Gastrocnemius medialis (tissue), 4 donors: ENCODE measurements around the gene FGFR3. TPM values are rescaled to one million over a fixed set of nuclear protein-coding genes. Genes with fewer than 3 reads are reported as not detected.

Experiments used
- ATAC-seq, 2 donors: fragments of 150-250 bp; one replicate each; pipeline ENCODE4 v1.9.1; 2016
- DNase-seq, 2 donors: peaks; one replicate each; pipeline ENCODE4 v3.0.0-alpha.2; 2019
- H3K27ac ChIP-seq, 4 donors: fragments of 200-600 bp; sonication (generic); 1 replicate in 1 of 4; 2 replicates in 3 of 4; pipeline ENCODE4 v1.5.1; 2016 to 2018; ENCODE audit warnings: mild to moderate bottlenecking in 2 of 4, moderate library complexity in 1 of 4
- H3K27me3 ChIP-seq, 3 donors: fragments of 200-600 bp; sonication (generic) in 2 of 3; 1 replicate in 1 of 3; 2 replicates in 2 of 3; pipeline versions ENCODE4 v1.5.1 to v1.6.0; 2016 to 2019; ENCODE audit warnings: mild to moderate bottlenecking in 1 of 3, moderate library complexity in 1 of 3
- H3K36me3 ChIP-seq, 2 donors: fragments of 200-600 bp; sonication (generic) in 1 of 2; one replicate each; pipeline ENCODE4 v1.5.1; 2017 to 2018
- H3K4me1 ChIP-seq, 2 donors: fragments of 200-600 bp; sonication (generic) in 1 of 2; one replicate each; pipeline ENCODE4 v1.5.1; 2016 to 2017; ENCODE audit warnings: mild to moderate bottlenecking in 2 of 2
- H3K4me3 ChIP-seq, 4 donors: fragments of 200-600 bp; sonication (generic) in 3 of 4; 1 replicate in 1 of 4; 2 replicates in 3 of 4; pipeline ENCODE4 v1.5.1; 2016 to 2019; ENCODE audit warnings: mild to moderate bottlenecking in 2 of 4
- H3K9me3 ChIP-seq, 3 donors: fragments of 200-600 bp; sonication (generic) in 2 of 3; 1 replicate in 1 of 3; 2 replicates in 2 of 3; pipeline ENCODE4 v1.5.1; 2016 to 2019
- POLR2A ChIP-seq, 2 donors: fragments of 450-650 bp; IDR thresholded peaks; one replicate each; pipeline ENCODE4 v1.6.1; 2017; ENCODE audit warnings: antibody characterized with exemption in 2 of 2, mild to moderate bottlenecking in 2 of 2, moderate library complexity in 2 of 2
- in situ Hi-C, 4 donors: fragments of 200-750 bp; cut with MboI; loops; one replicate each; pipeline versions ENCODE4 v1.15.0 to v1.8.0; 2017; ENCODE audit warnings: low sequenced_read_pairs in 4 of 4
- intact Hi-C: fragments of 100-400 bp; cut with DNase I; formaldehyde crosslinking; loops from one replicate; pipeline ENCODE4 v1.15.1; 2023; ENCODE audit warnings: low total_unique reads
- total RNA-seq, 4 donors: library from RNA; depleted of rRNA; stranded (reverse); fragments of >200 nt; gene quantifications; one replicate each; pipeline versions ENCODE4 v1.1.0 to v1.2.3, GENCODE V29; 2016
- TF ChIP-seq, protein P1 (sequence below), 5 experiments: fragments of 450-650 bp in 3 of 5; fragments of 200-600 bp in 2 of 5; sonication (generic) in 2 of 5; IDR thresholded peaks in 4 of 5; conservative IDR thresholded peaks in 1 of 5; 1 replicate in 4 of 5; 2 replicates in 1 of 5; pipeline ENCODE4 v1.5.1; 2016 to 2019; ENCODE audit warnings: antibody characterized with exemption in 5 of 5, mild to moderate bottlenecking in 3 of 5, moderate library complexity in 3 of 5

Gene FGFR3
- total RNA-seq, 4 donors from 2014 or later, result 0.15 to 0.51 (median 0.18) TPM; not detected in 1

DNA sequence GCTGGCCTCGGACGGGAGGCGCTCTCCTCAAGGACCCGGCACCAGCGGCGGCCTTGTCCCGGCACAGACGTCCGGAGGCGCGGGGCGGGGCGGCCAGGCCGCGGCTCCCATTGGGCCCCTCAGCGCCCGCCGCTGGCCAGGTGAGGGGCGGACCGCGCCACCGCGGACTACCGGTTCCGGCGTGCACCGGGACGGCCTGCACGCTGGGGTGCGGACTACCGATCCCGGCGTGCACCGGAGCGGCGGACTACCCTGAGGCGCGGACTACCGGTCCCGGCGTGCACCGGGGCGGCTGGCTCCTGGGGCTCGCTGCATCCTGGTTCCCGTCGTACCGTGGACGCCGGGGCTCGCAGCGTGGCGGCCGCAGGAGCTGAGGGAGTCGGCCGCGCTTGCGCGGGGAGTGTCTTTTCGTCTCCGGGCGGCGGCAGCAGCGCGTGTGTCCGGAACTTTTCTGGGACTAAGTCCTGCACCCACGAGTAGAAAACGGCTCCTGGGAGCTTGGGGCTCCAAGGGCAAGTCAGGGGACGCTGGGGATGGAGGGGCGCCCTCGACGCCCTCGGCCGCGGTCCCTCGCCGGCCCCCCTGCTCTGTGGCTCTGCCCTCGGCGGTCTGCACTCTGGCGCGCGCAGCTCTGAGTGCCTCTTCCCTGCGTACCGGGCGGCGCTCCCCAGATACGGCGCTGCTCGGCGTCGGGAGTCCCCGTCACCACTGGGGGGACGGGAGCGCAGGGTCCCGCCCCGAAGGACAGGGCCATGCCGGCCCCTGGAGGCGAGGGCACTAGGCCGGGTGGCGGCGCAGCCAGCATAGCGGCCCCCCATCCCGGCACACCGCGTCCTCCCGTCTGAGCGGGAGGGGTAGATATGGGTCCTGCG lies 63.2 kb downstream of the FGFR3 start, which contains the start of gene LETM1:
Gene LETM1 (minus strand): TSS at position 86 of the 872 bp plus-strand sequence. CDS start 206 bp downstream, outside the sequence.
- in situ Hi-C loops (no loop called here), intact Hi-C loops (loop anchor here (1.0 to 10.0 kb wide), 8 partner anchors 14 to 1438 kb away; partner anchors contain the start of genes CTBP1, RGS12, SLBP and TACC3)
- Histone ChIP-seq H3K4me1 (peaks cover 31 to 42% of the 10 kb centered on the region in 2 donors), H3K9me3 (no peaks in the 10 kb centered on the region), H3K36me3 (no peaks in the 10 kb centered on the region), H3K4me3 (peak within 1 kb of the TSS; percentile 63 to 98 (median 78)), H3K27ac (peak within 1 kb of the TSS; percentile 72 to 94 (median 83)), H3K27me3 (no peaks in the 10 kb centered on the region)
- peak; percentile 93 to 95 for DNase-seq
- TF ChIP-seq, protein P1, sequence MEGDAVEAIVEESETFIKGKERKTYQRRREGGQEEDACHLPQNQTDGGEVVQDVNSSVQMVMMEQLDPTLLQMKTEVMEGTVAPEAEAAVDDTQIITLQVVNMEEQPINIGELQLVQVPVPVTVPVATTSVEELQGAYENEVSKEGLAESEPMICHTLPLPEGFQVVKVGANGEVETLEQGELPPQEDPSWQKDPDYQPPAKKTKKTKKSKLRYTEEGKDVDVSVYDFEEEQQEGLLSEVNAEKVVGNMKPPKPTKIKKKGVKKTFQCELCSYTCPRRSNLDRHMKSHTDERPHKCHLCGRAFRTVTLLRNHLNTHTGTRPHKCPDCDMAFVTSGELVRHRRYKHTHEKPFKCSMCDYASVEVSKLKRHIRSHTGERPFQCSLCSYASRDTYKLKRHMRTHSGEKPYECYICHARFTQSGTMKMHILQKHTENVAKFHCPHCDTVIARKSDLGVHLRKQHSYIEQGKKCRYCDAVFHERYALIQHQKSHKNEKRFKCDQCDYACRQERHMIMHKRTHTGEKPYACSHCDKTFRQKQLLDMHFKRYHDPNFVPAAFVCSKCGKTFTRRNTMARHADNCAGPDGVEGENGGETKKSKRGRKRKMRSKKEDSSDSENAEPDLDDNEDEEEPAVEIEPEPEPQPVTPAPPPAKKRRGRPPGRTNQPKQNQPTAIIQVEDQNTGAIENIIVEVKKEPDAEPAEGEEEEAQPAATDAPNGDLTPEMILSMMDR (IDR thresholded peaks at IDR 0.05 in 4 of 5, conservative IDR thresholded peaks at IDR 0.05 in 1 of 5), result peak in 3 of 5 experiments; percentile 4 to 32 (median 10)
- TF ChIP-seq POLR2A (IDR thresholded peaks at IDR 0.05), result peak; percentile 70 to 78
- peak; percentile 82 to 89 for ATAC-seq

DNA sequence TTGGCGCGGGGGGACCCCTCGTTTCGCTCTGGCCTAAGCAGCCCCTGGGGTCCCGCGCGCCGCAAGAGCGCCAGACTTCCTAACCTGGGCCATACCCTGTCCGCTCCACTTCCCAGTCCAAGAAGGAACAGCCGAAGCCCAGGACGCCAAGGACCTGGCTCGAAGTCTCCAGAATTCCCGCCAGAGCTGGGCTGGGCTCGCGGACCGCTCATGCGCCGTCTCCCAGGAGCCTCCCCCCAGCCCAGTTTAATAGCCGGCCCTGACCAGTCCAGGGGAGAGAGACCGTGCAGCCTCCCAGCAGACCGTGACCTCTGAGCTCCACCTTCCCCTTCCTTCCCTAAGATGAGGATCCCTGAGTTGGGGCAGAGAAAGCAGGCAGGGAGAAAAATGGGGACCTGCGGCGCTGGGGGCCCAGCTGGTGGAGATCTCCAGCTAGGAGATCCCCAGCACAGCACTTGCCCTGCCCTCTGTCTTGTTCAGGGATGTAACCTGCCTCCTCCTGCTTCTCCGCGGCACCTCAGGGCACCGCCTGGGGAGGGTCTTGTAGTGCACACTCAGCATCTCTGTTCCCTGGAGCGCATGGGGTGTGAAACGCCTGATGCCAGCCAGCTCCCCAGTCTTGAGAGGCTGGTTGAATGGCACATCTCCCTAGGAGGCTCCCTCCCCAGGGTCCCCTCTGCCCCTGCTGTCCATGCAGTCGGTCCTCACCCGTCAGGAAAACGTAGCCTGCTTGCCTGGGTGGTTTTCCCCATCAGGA lies 64.0 kb downstream of the FGFR3 start:
- TF ChIP-seq, protein P1 (IDR thresholded peaks at IDR 0.05 in 4 of 5, conservative IDR thresholded peaks at IDR 0.05 in 1 of 5), result no peak

DNA sequence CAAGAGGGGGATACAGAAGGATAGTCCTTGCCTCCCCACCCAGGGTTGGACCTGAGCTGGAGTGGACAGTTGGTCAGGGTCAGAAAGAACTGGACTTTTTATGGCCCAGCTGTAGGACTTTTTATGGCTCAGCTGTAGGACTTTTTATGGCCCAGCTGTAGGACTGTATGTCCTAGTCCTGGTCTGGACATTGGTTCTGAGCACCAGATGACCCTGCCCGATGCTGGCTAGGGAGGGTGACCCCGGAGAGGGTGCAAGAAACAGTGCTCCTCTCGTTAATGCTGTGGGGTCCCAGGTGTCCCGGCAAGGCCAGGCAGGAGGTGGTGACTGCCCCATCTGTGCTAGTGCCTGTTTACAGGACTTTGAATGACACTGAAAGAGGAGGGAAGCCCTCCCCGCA lies 64.8 kb downstream of the FGFR3 start:
- DNase-seq (no peak), ATAC-seq (no peak)
- peaks cover 19 to 28% of the 10 kb centered on the region in 2 donors for H3K4me1 ChIP-seq
- H3K36me3 ChIP-seq, result no peaks in the 10 kb centered on the region
- H3K4me3 ChIP-seq, result no peak overlapping the region
- TF ChIP-seq POLR2A (IDR thresholded peaks at IDR 0.05), result no peak
- intact Hi-C loops (loop anchor here (2.0 to 10.0 kb wide), 6 partner anchors 39 to 1437 kb away; partner anchors contain the start of genes CTBP1, RGS12, SLBP and UVSSA), in situ Hi-C loops (no loop called here)
- H3K27ac ChIP-seq, result no peak overlapping the region
- H3K9me3 ChIP-seq, result no peaks in the 10 kb centered on the region
- peaks cover 0 to 9% (median 7%) of the 10 kb centered on the region in 3 donors for H3K27me3 ChIP-seq

More for the DNA sequence above, 64.0 kb downstream of the FGFR3 start:
- H3K27ac ChIP-seq, result peak overlapping the region; percentile 72 to 94 (median 83)
- peaks cover 0 to 2% (median 2%) of the 10 kb centered on the region in 3 donors for H3K27me3 ChIP-seq
- intact Hi-C loops (loop anchor here (1.0 to 10.0 kb wide), 8 partner anchors 13 to 1438 kb away; partner anchors contain the start of genes CTBP1, RGS12, SLBP and TACC3), in situ Hi-C loops (no loop called here)
- no peaks in the 10 kb centered on the region for H3K9me3 ChIP-seq
- ATAC-seq, result no peak
- H3K4me3 ChIP-seq, result peak overlapping the region; percentile 63 to 98 (median 78)
- H3K36me3 ChIP-seq, result no peaks in the 10 kb centered on the region
- no peak for DNase-seq
- H3K4me1 ChIP-seq, result peaks cover 23 to 34% of the 10 kb centered on the region in 2 donors

Other genes with a start within 250 kb of the FGFR3 start
- 1 to 10 TPM; 1.8 to 5.2 (median 2.8) TPM for gene FAM53A, start 109.0 kb upstream of the FGFR3 start, total RNA-seq
- 10 to 100 TPM; 17.0 to 25.6 (median 21.0) TPM for gene SLBP, start 81.0 kb upstream of the FGFR3 start, total RNA-seq
- 10 to 100 TPM; 30.3 to 78.0 (median 44.2) TPM for gene TMEM129, start 72.0 kb upstream of the FGFR3 start, total RNA-seq
- gene TACC3, start 71.8 kb upstream of the FGFR3 start, total RNA-seq, result 1 to 10 TPM; 1.5 to 3.2 (median 1.9) TPM
- 10 to 100 TPM; 23.2 to 40.3 (median 33.6) TPM for gene LETM1, start 62.9 kb downstream of the FGFR3 start, total RNA-seq
- 10 to 100 TPM; 14.8 to 21.3 (median 16.8) TPM for gene NSD2, start 78.1 kb downstream of the FGFR3 start, total RNA-seq
- gene NELFA, start 215.7 kb downstream of the FGFR3 start, total RNA-seq, result 10 to 100 TPM in 3 of 4 donors, 1 to 10 TPM in 1; 8.1 to 21.1 (median 15.9) TPM